Endothelial cell (in vitro differentiated cells): Measurements from ENCODE around the gene YKT6. TPM values are rescaled to one million over a fixed set of nuclear protein-coding genes. Genes with fewer than 3 reads are reported as not detected.

Source experiments
- DNase-seq: peaks from one replicate; pipeline ENCODE4 v3.0.0; 2021; ENCODE audit warnings: low spot score
- H3K27ac Mint-ChIP-seq: one replicate; pipeline ENCODE4 v1.8.0; 2021; ENCODE audit warnings: mixed read lengths, inconsistent platforms; ENCODE audit not compliant: unreplicated experiment
- H3K27me3 Mint-ChIP-seq: one replicate; pipeline ENCODE4 v1.8.0; 2021; ENCODE audit warnings: mild to moderate bottlenecking, moderate library complexity, mixed read lengths, inconsistent platforms; ENCODE audit not compliant: unreplicated experiment
- H3K36me3 Mint-ChIP-seq: one replicate; pipeline ENCODE4 v1.8.0; 2021; ENCODE audit warnings: mild to moderate bottlenecking, low read depth, mixed read lengths, inconsistent platforms; ENCODE audit not compliant: unreplicated experiment
- H3K4me1 Mint-ChIP-seq: one replicate; pipeline ENCODE4 v1.8.0; 2021; ENCODE audit warnings: mild to moderate bottlenecking, mixed read lengths, inconsistent platforms; ENCODE audit not compliant: unreplicated experiment
- H3K4me3 Mint-ChIP-seq: one replicate; pipeline ENCODE4 v1.8.0; 2021; ENCODE audit warnings: mild to moderate bottlenecking, mixed read lengths, inconsistent platforms; ENCODE audit not compliant: unreplicated experiment
- H3K9me3 Mint-ChIP-seq: one replicate; pipeline ENCODE4 v1.8.0; 2021; ENCODE audit warnings: mixed read lengths, inconsistent platforms; ENCODE audit not compliant: unreplicated experiment
- total RNA-seq: library from RNA; stranded (reverse); fragmentation: NEBNext Ultra II Directional; extraction: Animal tissue kit (Norgen Biotek cat#: 25700); gene quantifications from one replicate; pipeline ENCODE4 v1.2.1, GENCODE V29; 2021; ENCODE audit not compliant: unreplicated experiment
- TF ChIP-seq, protein P1 (sequence below): fragments of 200-600 bp; sonication (generic); IDR thresholded peaks from one replicate; pipeline ENCODE4 v1.5.0; 2021; ENCODE audit warnings: antibody characterized with exemption; ENCODE audit not compliant: unreplicated experiment

The YKT6 gene
- total RNA-seq, 1 donor from 2014 or later = 98.4 TPM

DNA sequence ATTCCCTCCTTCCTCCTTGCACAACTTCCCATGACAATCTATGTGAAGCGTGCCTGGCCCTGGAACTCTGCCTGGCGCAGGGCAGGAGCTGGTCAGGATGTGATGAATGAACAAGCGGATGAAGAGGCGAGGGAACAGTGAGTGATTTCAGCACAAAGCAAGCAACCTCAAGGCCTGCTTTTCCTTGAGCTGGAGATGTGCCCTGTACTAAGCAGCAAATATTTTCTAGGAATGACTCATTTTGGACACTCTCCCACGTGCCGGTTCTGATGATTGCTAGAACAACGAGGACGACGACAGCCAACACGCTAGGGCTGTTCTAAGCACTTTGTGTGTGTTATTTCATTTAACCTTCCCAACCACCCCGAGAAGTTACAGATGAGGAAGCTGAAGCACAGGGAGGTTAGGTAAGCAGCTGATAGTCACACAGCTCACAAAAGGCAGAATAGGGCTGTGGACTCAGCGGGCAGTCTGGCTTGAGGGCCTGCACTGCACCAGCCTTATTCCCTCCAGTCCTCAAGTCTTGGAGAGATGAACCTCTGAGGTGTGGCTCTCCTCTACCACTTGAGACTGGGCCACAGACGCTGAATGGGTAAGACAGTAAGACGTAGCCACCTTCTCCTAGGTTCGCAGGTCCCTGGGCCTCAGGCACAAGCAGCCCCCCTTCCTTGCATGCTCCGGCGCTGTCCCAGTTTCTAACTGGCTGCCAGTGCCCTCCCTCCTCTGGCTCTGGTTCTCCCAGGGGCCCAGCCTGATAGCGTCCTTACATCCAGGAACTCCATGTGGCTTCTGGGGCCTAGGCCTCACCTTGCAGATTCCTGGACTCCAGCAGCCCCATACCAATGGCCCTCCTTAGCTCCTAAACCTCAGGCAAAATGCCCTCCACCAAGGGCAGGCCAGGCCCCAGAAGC, 59.0 kb downstream of the YKT6 start:
- Mint-ChIP-seq H3K27ac (no peak overlapping the region), H3K4me1 (peaks cover 4% of the 10 kb centered on the region), H3K4me3 (no peak overlapping the region), H3K27me3 (peaks cover 10% of the 10 kb centered on the region), H3K9me3 (no peaks in the 10 kb centered on the region), H3K36me3 (no peaks in the 10 kb centered on the region)
- TF ChIP-seq, protein P1, sequence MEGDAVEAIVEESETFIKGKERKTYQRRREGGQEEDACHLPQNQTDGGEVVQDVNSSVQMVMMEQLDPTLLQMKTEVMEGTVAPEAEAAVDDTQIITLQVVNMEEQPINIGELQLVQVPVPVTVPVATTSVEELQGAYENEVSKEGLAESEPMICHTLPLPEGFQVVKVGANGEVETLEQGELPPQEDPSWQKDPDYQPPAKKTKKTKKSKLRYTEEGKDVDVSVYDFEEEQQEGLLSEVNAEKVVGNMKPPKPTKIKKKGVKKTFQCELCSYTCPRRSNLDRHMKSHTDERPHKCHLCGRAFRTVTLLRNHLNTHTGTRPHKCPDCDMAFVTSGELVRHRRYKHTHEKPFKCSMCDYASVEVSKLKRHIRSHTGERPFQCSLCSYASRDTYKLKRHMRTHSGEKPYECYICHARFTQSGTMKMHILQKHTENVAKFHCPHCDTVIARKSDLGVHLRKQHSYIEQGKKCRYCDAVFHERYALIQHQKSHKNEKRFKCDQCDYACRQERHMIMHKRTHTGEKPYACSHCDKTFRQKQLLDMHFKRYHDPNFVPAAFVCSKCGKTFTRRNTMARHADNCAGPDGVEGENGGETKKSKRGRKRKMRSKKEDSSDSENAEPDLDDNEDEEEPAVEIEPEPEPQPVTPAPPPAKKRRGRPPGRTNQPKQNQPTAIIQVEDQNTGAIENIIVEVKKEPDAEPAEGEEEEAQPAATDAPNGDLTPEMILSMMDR = no peak
- DNase-seq = no peak

DNA sequence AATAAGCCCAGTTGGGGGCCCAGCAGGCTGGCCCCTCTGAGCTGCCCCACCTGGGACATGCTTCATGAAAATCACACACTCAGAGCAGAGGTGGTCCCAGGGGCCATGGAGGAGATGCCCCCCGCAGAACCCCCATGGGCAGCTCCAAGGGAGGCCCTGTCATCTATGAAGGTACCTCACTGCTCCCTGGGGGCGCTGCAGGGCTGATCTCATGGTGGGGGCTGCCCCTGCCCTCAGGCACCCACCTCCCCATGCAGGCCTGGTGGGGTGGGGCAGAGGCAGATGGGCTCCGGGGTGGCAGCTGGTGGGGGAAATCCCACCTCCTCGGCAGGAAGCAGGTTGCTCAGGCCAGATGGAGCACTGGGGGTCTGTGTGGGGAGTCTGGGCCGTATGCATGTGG, 60.5 kb downstream of the YKT6 start:
- Mint-ChIP-seq H3K36me3 (no peaks in the 10 kb centered on the region), H3K4me1 (peaks cover 4% of the 10 kb centered on the region), H3K27ac (no peak overlapping the region), H3K27me3 (peaks cover 6% of the 10 kb centered on the region), H3K9me3 (no peaks in the 10 kb centered on the region), H3K4me3 (no peak overlapping the region)
- TF ChIP-seq, protein P1 = no peak
- DNase-seq = no peak

DNA sequence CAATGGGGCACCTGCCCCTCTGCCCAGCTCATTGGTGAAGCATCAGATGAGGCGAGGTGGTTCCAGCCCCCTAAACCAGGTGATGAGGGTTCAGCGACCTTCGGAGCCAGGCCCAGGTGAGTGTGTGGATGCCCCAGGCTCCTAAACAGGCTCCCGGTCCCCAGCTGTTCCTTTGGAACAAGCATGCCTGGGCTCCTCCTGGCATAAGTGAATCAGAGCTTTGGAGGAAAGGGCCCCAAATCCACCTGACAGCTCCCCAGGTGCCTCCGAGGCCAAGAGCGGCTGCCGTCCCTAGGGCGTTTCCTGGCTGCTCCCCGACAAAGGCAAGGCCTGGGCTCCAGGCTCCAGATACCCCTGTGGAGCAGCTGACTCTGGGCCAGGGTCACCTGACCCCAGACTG, 61.3 kb downstream of the YKT6 start:
- no peaks in the 10 kb centered on the region for H3K36me3 Mint-ChIP-seq
- H3K4me1 Mint-ChIP-seq = peaks cover 4% of the 10 kb centered on the region
- no peak overlapping the region for H3K27ac Mint-ChIP-seq
- DNase-seq = no peak
- H3K27me3 Mint-ChIP-seq = peaks cover 6% of the 10 kb centered on the region
- no peaks in the 10 kb centered on the region for H3K9me3 Mint-ChIP-seq
- H3K4me3 Mint-ChIP-seq = no peak overlapping the region
- TF ChIP-seq, protein P1 = no peak

DNA sequence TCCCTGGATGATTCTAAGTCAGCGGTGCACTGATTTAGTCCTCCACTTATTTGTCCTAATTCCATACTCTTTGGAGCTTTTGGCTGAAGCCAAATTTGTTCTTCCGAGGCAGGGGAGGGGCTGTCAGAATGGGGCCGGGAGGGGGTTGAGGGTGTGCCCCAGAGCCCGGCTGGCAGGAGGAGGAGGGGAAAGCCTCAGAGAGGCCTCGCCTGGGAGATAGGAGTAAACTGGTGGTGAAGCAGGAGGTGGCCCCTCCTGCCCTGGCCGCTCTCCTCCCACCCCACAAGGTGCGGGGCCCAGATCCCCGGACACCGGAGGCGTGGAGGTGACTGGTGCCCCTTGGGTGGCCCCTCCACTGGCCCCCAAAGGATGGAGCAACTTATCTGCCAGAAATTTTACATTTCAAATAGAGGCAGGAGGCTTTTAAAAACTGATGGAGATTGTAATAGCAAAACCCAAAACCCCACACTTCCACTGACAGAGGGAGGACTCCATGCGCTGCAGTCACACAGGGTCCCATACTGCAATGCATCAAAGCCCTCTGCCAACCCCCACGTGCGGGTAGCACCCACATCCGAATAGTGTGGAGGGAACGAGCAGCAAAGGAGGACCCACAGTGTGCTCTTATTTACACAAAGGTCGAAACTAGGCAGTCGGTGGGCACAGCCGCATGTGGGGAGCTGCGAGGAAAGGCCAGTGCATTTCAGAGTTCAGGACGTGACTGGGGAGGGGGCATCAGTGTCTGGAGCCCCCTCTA, 62.7 kb downstream of the YKT6 start:
- Mint-ChIP-seq H3K27ac (no peak overlapping the region), H3K9me3 (no peaks in the 10 kb centered on the region), H3K36me3 (no peaks in the 10 kb centered on the region), H3K4me1 (no peaks in the 10 kb centered on the region), H3K27me3 (peaks cover 6% of the 10 kb centered on the region), H3K4me3 (no peak overlapping the region)
- no peak for DNase-seq
- TF ChIP-seq, protein P1 = no peak

Other genes with a start within 250 kb of the YKT6 start
- not detected for gene SPDYE1, start 203.1 kb upstream of the YKT6 start, total RNA-seq
- 47.5 TPM for gene DBNL, start 156.3 kb upstream of the YKT6 start, total RNA-seq
- gene PGAM2, start 135.4 kb upstream of the YKT6 start, total RNA-seq = not detected
- gene POLM, start 118.4 kb upstream of the YKT6 start, total RNA-seq = 16.9 TPM
- 22.2 TPM for gene AEBP1, start 96.6 kb upstream of the YKT6 start, total RNA-seq
- 39.9 TPM for gene POLD2, start 77.4 kb upstream of the YKT6 start, total RNA-seq
- gene MYL7, start 59.6 kb upstream of the YKT6 start, total RNA-seq = 0.82 TPM
- not detected for gene GCK, start 11.5 kb upstream of the YKT6 start, total RNA-seq
- gene CAMK2B, start 124.6 kb downstream of the YKT6 start, total RNA-seq = 0.23 TPM